Islet of Langerhans (tissue), 1 donor: ENCODE measurements around the gene NLRP3.
"Not testable (repeated sequence)": the region's sequence is repeated elsewhere in the genome, so short reads cannot be mapped to it uniquely, and the experiment has no call there.

Experiments
- FAIRE-seq: peaks from one replicate; lab custom pipeline; 2011; peaks lifted over from hg19 to GRCh38; lab: Jason Lieb, UNC

Gene NLRP3

DNA sequence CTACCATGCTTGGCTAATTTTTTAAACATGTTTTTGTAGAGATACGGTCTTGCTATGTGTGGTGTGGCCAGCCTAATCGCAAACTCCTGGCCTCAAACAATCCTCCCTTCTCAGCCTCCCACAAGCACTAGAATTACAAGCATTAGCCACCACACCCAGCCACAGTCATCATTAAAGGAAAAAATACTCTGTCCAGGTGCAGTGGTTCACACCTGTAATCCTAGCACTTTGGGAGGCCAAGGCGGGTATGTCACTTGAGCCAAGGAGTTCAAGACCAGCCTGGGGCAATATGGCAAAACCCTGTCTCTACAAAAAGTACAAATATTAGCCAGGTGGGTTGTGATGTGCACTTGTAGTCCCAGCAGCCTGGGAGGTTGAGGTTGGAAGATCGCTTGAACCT lies 25.0 kb upstream of the NLRP3 start:
- no peak for FAIRE-seq

DNA sequence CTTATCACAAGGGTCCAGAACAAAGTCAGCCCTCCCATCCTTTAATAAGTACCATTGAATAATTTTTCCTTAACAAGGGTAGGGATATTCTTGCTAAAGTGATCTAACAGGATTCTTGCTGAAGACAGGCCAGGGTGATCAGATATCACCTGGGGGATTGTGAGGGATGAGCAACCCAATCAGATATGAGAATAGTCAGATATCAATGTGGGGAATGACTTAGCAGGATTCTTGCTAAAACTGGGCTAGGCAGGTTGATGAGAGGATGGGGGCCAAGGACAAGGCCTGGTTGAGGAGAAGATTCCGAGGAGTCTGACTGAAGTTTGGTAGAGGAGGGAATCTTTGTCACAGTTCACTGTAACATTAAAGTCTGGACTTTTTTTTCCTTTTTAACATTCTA lies 23.9 kb upstream of the NLRP3 start:
- FAIRE-seq: no peak

DNA sequence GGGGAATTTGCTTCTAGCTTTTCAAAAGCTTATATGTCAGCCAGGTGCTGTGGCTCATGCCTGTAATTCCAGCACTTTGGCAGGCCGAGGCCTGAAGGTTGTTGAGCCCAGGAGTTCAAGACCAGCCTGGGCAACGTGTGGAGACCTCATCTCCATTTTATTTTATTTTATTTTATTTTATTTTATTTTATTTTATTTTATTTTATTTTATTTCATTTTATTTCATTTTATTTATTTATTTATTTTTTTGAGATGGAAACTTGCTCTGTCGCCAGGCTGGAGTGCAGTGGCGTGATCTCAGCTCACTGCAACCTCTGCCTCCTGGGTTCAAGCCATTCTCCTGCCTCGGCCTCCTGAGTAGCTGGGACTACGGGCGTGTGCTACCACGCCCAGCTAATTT lies 20.9 kb upstream of the NLRP3 start:
- not testable (repeated sequence) for FAIRE-seq

DNA sequence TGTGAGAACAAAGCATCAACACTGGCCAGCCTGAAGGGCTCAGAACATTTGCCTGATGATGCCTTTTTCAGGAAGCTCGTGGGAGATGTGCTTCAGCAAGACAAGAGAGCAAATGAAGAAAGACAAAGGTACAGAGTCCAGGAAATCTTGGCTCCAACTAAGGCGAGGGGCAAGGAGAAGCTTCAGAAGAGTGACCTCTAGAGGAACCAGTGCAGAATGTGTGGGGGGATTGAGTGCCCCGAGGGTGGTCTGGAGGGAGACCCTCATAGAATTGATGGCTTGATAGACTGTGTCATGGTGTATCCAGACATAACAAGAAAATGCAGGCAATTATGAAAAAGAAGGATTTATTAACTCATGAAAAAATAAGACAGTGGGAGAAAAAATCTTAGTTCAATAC lies 15.3 kb upstream of the NLRP3 start:
- FAIRE-seq: no peak

DNA sequence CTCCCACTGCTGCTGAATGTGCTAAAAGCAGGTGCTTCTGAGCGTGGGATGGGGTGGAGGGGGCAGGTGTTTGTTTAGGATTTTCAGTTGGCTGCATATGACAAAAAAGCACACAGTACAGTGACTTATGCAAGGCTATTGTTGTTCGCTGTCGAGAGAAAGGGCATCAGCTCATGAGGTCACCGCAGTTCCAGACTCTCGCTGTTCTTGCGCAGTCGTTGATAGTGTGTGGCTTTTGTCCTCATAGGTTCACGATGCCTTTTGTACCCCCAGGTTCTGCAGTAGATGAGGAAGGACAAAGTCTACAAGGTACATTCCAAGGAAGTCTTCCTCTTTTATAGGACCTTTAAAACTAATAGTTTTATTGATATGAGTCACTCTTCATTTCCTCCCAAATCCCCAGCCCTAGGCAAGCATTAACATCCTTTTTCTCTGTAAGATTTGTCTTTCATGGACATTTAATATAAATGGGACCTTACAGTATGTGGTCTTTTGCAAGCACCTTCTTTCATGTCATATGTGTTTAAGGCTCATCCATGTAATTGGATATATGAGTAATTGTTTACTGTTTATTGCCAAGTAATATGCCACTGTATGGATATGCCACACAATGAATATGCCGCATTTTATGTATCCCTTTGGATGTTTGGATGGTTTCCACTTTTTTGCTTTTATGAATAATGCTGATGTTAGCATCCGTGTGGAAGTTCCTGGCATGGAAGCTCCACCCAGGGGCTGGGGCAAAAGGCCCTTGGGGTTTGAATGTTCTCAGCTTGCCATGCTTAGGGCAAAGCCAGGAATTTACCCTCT lies 14.5 kb upstream of the NLRP3 start:
- no peak for FAIRE-seq

DNA sequence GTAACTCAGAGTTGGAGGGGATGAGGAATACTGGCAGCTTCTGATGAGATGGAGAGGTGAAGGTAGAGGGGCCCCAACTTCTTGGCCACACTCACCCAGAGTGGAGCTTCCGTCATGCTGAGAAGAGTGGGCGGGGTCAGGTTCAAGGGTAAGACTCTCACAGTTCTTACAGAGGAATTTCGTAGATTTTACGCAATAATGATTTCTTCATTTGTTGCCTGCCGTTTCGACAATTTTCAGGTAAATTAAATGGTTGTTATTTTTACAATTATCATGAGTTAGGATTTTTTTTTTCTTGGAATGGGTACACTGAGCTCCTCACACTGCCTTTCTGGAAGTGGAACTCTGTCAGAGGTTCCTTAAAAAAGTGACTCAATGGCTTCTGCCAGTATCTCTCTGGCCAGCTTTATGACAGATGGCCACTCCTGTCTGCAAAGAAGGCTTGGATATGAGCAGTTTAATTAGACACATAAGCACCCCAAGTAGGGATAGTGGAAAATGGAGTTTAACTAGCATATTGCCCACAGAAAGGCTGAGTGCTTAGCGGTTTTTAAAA lies 13.8 kb upstream of the NLRP3 start:
- no peak for FAIRE-seq

DNA sequence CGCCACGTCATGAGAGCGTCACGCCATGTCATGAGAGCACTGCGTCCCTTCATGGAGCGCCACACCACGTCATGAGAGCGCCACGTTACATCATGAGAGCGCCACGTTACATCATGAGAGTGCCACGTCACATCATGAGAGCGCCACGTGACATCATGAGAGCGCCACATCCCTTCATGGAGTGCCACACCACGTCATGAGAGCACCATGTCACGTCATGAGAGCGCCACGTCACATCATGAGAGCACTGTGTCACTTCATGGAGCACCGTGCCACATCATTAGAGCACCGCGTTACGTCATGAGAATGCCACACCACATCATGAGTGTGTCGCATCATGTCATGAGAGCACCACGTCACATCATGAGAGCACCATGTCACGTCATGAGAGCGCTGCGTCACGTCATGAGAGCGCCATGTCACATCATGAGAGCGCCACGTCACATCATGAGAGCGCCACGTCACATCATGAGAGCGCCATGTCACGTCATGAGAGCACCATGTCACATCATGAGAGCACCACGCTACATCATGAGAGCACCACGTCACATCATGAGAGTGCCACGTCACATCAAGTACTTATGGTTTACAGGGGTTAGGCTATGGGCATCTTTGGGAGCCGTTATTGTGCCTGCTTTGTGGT lies 9.8 kb upstream of the NLRP3 start:
- FAIRE-seq: no peak

DNA sequence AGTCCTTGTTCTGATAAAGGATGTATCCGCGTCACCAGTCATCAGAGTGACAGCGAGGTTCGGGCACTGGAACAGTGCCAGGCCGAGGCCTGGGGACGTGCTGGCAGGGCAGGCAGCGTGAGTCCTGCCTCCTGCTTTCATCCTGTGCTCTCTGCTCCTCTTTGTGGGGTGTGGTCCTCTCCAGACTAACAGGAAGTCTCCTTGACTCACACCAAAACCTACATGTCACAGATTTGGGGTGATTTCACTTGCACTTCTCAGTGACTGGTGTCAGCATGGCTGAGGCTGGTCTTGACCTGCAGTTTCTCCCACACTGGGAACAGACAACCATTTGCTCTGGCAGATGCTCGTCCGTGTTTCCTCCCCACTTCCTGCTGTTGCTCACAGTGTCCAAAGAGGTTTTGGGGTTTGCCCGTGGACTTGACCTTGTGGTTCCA lies 8.8 kb upstream of the NLRP3 start:
- FAIRE-seq: no peak

DNA sequence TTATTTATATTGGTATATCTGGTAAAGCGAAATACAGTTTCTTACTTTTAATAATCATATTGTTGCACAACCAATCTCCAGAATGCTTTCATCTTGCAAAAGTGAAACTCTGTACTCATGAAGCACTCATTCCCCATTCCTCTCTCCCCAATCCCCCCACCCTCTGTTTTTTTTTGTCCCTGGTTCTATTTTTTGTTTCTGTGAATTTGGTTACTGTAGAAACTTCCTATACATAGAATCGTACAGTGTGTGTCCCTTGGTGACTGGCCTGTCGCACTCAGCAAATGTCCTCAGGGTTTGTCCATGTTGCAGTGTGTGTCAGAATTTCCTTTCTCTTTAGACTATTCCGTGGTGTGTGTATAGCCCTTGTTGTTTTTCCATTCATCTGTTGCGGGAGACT lies 7.9 kb upstream of the NLRP3 start:
- FAIRE-seq: no peak

DNA sequence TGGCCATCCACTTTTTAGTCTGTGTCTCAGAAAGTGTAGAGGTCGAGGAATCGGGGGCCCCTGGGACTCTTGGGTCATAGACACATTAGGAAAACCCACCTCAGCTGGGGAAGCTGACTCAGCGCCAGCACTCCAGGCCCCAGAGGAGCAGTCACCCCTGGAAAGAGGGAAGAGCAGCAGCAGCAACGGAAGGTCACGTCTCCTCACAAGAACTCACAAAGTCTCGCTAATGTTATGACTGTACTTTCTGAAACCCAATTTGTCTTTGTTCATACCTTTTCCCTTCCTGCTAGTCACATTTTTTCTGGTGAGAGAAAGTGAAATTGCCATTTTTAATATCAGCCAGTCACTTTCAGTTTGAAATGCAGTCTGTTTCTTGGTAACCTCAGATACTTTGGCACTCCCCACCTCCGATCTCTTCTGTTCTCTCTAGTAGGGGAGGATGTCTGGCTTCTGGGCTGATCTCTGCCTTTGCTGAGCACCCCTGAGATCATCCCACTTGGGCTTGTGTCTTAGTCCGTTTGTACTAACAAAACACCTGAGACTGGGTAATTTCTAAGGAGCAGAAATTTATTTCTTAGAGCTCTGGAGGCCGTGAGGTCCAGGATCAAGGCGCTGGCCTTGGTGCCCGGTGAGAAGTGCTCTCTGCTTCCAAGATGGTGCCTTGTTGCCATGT lies 6.0 kb upstream of the NLRP3 start:
- no peak for FAIRE-seq

DNA sequence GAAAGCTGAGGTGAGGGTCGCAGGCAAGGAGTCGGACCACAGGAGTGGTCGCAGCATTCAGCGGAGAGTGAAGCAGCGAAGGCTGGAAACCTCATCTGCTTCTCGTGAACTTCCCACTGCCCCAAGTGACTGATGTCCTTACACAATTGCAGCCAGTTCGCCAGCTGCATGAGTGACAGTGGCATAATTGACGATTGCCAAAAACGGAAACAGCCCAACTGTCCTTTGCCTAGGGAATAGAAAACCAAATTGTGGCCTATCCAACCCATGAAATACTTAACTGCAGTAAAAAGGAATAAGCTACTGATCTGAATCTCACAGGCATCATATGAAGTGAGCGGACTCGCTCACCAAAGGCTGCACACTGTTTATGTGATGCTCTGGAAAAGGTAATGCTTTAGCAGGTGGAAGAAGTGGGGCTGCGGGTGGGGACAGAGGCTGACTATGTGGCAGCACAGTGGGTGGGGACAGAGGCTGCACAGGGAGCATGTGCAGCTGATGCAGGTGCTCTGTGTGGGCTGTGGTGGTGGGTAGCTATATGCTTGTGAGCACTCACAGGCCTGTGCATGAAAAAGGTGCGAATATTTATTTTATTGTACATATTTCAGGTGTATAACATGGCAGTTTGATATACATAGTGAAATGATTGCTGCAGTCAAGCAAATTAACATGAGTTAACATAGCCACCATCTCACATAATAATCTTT lies 4.2 kb upstream of the NLRP3 start:
- no peak for FAIRE-seq

DNA sequence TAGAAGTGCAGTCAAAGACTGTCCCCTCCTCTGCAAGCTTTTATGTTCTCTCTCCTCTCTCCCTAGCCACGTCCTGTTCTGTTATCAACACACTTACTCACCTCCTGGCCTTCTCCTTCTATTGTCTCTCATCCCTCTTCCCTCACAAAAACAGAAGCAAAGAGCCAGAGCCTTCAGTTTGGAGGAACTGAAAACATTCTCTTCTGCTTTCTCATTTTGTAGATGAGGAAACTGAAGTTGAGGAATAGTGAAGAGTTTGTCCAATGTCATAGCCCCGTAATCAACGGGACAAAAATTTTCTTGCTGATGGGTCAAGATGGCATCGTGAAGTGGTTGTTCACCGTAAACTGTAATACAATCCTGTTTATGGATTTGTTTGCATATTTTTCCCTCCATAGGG lies 1.9 kb downstream of the NLRP3 start:
- no peak for FAIRE-seq

DNA sequence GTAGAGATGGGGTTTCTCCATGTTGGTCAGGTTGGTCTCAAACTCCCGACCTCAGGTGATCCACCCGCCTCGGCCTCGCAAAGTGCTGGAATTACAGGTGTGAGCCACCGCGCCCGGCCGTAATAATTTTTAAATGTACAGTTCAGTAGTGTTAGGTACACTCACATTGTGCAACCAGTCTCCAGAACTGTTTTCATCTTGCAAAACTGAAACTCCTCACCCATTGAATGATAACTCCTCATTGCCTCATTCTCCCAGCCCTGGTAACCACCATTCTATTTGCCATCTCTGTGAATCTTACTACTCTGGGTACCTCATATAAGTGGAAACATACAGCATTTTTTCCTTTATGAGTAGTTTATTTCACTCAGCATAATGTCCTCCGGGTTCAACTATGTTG lies 3.4 kb downstream of the NLRP3 start:
- no peak for FAIRE-seq

DNA sequence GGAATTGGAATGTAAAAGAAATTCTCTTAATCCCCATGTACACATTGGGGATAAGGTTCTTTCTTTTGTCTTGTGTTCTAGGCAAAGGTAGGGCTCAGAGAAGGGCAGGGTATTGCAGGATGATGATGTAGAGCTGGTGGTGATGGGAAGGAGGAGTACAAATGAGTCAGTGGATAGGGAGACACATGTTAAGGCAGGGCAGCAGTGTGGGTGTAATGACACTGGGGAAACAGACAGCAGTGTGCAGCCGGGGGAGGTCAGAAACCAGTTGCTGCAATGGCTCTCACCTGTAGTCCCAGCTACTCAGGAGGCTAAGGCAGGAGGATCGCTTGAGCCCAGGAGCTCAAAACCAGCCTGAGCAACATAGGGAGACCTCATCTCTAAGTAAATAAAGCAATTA lies 5.1 kb downstream of the NLRP3 start:
- FAIRE-seq: no peak

DNA sequence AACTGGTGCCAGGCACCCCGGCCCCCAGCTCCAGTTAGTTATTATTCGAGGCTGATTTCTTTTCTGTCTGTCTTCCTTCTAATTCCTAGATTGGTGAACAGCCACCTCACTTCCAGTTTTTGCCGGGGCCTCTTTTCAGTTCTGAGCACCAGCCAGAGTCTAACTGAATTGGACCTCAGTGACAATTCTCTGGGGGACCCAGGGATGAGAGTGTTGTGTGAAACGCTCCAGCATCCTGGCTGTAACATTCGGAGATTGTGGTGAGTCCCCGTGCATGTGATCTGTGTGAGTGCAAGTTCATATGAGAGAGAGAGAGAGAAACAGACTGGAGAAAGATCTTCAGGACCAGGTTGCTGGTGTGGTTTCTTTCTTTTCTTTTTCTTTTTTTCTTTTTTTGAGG lies 13.5 kb downstream of the NLRP3 start:
- no peak for FAIRE-seq

DNA sequence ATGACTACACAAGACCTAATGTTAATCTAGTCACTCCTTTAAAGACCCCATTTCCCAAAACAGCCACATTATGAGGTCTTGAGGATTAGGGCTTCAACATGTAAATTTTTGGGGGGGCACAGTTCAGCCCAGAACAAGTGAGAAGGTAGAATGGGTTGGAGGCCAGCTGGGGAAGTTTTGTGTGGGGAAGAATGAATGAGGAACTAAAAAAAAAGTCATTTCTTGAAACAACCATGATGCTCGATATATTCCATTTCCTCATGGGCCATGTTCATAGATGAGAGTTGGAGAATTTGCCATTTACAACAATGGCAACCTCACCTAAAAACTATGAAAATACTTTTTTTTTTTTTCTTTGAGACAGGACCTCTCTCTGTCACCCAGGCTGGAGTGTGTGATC lies 14.5 kb downstream of the NLRP3 start:
- FAIRE-seq: no peak

DNA sequence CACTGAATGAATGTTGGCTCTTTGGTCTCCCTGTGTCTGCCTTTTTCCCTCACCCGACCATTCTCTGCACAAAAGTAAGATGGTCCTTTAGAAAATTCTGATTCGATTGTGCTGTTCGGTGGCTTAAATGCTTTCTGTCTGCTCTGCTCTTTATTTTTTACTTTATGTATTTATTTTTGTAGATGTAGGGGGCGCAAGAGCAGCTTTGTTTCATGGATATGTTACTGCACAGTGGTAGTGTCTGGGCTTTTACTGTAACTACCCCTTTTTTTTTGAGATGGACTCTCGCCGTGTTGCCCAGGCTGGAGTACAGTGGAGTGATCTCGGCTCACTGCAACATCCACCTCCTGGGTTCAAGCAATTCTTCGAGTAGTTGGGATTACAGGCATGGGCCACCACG lies 15.7 kb downstream of the NLRP3 start:
- FAIRE-seq: no peak

DNA sequence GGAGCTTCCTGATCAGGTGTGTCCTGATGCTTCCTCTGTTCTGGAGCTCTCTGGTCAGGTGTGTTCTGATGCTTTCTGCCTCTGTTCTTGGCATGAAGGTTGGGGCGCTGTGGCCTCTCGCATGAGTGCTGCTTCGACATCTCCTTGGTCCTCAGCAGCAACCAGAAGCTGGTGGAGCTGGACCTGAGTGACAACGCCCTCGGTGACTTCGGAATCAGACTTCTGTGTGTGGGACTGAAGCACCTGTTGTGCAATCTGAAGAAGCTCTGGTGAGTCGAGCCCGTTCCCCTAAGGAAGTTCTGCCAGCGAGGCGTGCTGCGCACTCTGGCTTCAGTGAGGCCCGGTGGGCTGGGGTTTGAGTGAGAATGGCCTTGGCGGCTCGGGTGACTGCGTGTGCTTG lies 18.0 kb downstream of the NLRP3 start:
- FAIRE-seq: no peak

DNA sequence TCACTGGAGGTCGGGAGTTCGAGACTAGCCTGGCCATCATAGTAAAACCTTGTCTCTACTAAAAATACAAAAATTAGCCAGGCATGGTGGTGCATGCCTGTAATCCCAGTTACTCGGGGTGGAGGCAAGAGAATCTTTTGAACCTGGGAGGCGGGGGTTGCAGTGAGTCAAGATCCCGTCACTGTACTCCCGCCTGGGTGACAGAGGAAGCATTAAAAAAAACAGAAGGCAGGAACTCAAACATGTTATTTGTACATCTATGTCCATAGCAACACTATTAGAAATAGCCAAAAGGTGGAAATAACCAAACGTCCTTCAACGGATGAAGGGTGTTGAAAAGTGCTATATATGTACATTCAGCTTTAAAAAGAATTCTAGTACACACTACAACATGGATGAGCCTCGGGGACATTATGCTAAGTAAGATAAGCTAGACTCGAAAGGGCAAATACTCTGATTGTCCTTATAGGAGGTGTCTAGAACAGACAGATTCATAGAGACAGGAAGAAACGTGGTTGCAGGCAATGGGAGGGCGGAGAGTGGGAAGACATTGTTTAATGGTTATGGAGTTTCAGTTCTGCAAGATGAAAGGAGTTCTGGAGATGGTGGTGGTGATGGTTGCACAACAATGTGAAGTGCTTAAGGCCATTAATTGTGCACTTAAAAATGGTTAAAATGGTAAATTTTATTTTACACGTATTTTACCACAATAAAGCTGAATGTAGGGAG lies 19.2 kb downstream of the NLRP3 start:
- FAIRE-seq: no peak

DNA sequence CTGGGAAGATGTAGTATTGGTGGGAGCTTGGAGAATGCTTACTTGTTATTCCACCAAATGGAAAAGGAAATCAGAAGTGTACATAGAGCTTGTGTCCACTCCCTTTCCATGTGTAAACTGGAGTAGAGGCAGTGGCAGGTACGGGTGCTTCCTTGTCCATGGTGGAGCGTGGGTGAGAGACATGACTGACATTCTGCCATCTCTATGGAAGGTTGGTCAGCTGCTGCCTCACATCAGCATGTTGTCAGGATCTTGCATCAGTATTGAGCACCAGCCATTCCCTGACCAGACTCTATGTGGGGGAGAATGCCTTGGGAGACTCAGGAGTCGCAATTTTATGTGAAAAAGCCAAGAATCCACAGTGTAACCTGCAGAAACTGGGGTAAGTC lies 19.8 kb downstream of the NLRP3 start:
- FAIRE-seq: no peak

DNA sequence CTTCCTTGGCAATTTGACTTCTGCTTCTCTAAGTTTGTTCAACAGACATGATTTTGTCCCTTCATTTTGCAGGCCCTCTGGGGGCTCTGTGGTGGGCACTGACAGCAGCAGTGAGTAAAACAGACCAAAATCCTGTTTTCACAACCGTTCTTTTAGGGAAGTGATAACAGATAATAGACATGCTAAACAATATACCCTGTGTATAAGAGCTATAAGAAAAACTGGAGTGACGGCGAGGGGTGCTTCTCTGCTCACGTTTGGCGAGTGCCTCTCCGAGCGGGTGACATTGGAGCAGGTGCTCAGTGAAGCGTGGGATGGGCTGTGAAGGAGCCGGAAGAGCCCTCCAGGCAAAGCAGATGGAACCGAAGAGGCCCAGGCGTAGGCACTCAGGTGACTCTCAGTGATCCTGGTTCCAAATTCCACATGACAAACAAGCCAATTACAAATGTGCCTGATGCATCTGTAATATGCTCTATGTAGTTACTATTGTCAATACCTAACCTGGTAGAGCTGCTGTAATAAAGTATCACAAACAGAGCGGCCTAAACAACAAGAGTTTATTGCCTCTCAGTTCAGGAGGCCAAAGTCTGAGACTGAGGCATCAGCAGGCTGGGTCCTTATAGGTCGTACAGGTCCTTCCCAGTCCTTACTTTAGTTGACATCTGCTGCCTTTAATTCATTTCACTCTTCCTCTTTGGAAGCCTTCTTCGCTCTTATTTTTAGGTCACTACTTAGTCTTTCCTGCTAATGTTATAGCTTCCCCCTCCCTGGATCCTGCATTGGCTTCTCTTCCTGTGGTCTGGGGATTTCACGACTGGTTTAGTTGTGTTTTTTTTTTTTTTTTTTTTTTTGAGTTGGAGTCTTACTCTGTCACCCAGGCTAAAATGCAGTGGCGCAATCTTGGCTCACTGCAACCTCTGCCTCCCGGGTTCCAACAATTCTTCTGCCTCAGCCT lies 21.9 kb downstream of the NLRP3 start:
- no peak for FAIRE-seq
